Activated CD8-positive, alpha-beta T cell treated with anti-CD3 and anti-CD28 coated beads for 36 hours (primary cell): Measurements from ENCODE around the gene PTPN7. TPM values are rescaled to one million over a fixed set of nuclear protein-coding genes. Genes with fewer than 3 reads are reported as not detected.

Experiments used
- ATAC-seq: fragments of 200-7000 bp; cut with Tn5 transposase; one replicate; pipeline ENCODE4 v1.10.0; 2021; ENCODE audit warnings: mild to moderate bottlenecking, moderate library complexity
- CTCF ChIA-PET: fragments of 350-600 bp; sonication (Branson Sonifier 250); formaldehyde crosslinking; loops from one replicate; lab custom pipeline; 2021; ENCODE audit warnings: antibody characterized with exemption; lab: Charles Lee
- POLR2A ChIA-PET: fragments of 350-600 bp; sonication (Branson Sonifier 250); formaldehyde crosslinking; loops from one replicate; lab custom pipeline; 2021; ENCODE audit warnings: antibody characterized with exemption; lab: Charles Lee
- DNase-seq: peaks from one replicate; pipeline ENCODE4 v3.0.0-alpha.2; 2020
- H3K27ac Mint-ChIP-seq: one replicate; pipeline ENCODE4 v1.8.0; 2021; ENCODE audit warnings: mild to moderate bottlenecking, mixed read lengths
- H3K27me3 Mint-ChIP-seq: one replicate; pipeline ENCODE4 v1.8.0; 2021; ENCODE audit warnings: mixed read lengths
- H3K36me3 Mint-ChIP-seq: one replicate; pipeline ENCODE4 v1.8.0; 2021; ENCODE audit warnings: low read depth, mixed read lengths
- H3K4me1 Mint-ChIP-seq: one replicate; pipeline ENCODE4 v1.8.0; 2021; ENCODE audit warnings: low read depth, mixed read lengths
- H3K4me3 Mint-ChIP-seq: one replicate; pipeline ENCODE4 v1.8.0; 2021; ENCODE audit warnings: mild to moderate bottlenecking, moderate library complexity, mixed read lengths
- H3K9me3 Mint-ChIP-seq: one replicate; pipeline ENCODE4 v1.8.0; 2021; ENCODE audit warnings: mixed read lengths
- intact Hi-C: fragments of 100-400 bp; cut with micrococcal nuclease; formaldehyde crosslinking; loops from one replicate; pipeline ENCODE4 v1.10.0; 2022
- total RNA-seq, 2 experiments: library from RNA; stranded (reverse); gene quantifications; one replicate each; pipeline ENCODE4 v1.2.3, GENCODE V29; 2021
- TF ChIP-seq, protein P1 (sequence below): fragments of 200-600 bp; IDR thresholded peaks from one replicate; pipeline ENCODE4 v1.8.0; 2022; ENCODE audit warnings: antibody characterized with exemption, mild to moderate bottlenecking

PTPN7 gene
- total RNA-seq, 2 experiments from 2014 or later: 195 to 200 TPM

DNA sequence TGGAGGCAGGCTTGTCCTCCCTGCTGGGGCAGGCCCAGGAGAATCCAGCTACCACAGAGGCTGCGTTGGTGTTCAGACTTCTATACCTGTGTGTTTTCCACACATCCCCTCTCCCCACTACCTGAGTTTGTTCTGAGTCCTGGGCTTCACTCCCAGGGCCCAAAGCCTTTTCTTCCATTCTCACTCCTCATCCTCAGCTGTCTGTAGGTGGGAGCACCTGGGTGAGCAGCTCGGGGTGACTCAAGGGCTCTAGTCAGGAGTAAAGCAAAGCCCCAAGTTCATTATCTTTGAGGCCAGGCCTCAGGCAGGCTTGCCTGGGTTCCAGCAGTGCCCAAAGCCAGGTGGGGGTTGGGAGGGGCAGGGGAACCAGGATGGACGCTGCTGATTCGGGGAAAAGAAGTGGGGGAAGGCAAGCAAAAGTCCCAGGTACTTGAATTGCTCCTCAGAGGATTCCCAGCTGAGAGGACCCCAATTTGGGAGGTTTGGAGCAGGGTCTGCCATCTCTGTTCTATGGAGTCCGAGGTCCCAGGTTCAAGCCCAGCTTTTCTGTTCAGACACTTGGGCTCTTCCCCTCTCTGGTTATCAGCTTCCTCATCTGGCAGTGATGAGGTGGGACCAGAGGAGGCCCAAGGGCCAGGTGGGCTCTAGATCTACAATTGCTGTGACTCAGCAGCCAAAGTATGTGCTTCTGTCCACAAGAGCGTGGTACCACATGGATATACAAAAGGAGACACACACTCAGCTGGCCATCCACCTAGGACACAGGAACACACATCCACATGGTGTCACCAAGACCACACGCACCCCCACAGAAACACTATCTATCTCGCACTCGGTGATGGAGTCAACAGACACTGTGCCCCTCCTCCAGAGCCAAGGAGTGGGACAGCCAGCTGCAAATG is 5.8 kb upstream of the PTPN7 start:
- CTCF ChIA-PET: interaction anchor here (1.0 to 2.6 kb wide), 7 partner anchors 10 to 27 kb away, joined by 3 to 16 read pairs (median 7); partner anchors contain the start of gene LGR6
- POLR2A ChIA-PET: interaction anchor here (0.6 to 13.6 kb wide), 5 partner anchors 9 to 617 kb away, joined by 3 to 124 read pairs (median 6); partner anchors contain the start of gene ARL8A
- no peaks in the 10 kb centered on the region for H3K36me3 Mint-ChIP-seq
- H3K27ac Mint-ChIP-seq: peak overlapping the region; percentile 95
- TF ChIP-seq, protein P1, sequence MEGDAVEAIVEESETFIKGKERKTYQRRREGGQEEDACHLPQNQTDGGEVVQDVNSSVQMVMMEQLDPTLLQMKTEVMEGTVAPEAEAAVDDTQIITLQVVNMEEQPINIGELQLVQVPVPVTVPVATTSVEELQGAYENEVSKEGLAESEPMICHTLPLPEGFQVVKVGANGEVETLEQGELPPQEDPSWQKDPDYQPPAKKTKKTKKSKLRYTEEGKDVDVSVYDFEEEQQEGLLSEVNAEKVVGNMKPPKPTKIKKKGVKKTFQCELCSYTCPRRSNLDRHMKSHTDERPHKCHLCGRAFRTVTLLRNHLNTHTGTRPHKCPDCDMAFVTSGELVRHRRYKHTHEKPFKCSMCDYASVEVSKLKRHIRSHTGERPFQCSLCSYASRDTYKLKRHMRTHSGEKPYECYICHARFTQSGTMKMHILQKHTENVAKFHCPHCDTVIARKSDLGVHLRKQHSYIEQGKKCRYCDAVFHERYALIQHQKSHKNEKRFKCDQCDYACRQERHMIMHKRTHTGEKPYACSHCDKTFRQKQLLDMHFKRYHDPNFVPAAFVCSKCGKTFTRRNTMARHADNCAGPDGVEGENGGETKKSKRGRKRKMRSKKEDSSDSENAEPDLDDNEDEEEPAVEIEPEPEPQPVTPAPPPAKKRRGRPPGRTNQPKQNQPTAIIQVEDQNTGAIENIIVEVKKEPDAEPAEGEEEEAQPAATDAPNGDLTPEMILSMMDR: no peak
- H3K4me1 Mint-ChIP-seq: peaks cover 51% of the 10 kb centered on the region
- no peaks in the 10 kb centered on the region for H3K9me3 Mint-ChIP-seq
- no peak for ATAC-seq
- intact Hi-C loops: loop anchor here (2.0 kb wide), 1 partner anchor 19 kb away; no protein-coding TSS in a partner anchor
- H3K27me3 Mint-ChIP-seq: no peaks in the 10 kb centered on the region
- DNase-seq: no peak
- H3K4me3 Mint-ChIP-seq: peak overlapping the region; percentile 95

DNA sequence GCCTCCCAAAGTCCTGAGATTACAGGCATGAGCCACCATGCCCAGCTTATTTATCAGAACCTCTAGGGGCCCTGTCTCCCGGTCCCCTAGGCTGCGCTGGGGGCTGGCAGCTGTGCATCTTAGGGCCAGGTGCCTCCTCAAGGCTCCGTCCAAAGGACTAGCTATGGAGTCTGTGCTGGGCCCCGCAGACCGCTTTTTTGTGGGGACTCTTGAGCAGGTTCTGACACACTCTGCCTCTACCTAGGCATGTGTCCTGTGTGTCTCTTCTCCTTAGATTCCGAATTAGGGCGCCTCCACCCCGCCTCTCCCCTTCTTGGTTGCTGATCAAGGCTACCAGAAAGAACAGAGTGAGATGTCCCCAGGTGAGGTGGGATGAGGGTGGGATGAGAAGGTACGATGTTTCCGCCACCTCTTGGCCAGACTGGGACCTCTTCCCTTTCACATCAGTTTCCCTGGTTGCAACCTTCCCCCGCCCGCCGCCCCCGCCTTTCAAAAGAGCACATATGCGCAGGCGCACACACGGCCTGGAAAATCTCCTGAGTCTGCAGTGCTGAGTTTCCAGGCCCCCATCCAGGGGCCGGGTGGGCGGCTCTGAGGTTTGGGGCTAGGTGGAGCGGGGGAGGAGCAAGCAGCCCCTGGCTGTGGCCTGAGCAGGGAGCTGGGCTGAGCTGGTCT is 5.0 kb upstream of the PTPN7 start:
- intact Hi-C loops: loop anchor here (2.0 kb wide), 1 partner anchor 19 kb away; no protein-coding TSS in a partner anchor
- H3K27ac Mint-ChIP-seq: peak overlapping the region; percentile 95
- CTCF ChIA-PET: interaction anchor here (1.0 to 2.6 kb wide), 9 partner anchors 8 to 30 kb away, joined by 3 to 16 read pairs (median 6); partner anchors contain the start of gene LGR6
- TF ChIP-seq, protein P1: no peak
- peaks cover 53% of the 10 kb centered on the region for H3K4me1 Mint-ChIP-seq
- POLR2A ChIA-PET: interaction anchor here (0.6 to 13.6 kb wide), 6 partner anchors 9 to 616 kb away, joined by 3 to 124 read pairs (median 5); partner anchors contain the start of gene ARL8A
- H3K27me3 Mint-ChIP-seq: no peaks in the 10 kb centered on the region
- DNase-seq (peak; percentile 86), ATAC-seq (peak; percentile 28)
- H3K4me3 Mint-ChIP-seq: peak overlapping the region; percentile 95
- peaks cover under 1% of the 10 kb centered on the region for H3K36me3 Mint-ChIP-seq
- no peaks in the 10 kb centered on the region for H3K9me3 Mint-ChIP-seq

DNA sequence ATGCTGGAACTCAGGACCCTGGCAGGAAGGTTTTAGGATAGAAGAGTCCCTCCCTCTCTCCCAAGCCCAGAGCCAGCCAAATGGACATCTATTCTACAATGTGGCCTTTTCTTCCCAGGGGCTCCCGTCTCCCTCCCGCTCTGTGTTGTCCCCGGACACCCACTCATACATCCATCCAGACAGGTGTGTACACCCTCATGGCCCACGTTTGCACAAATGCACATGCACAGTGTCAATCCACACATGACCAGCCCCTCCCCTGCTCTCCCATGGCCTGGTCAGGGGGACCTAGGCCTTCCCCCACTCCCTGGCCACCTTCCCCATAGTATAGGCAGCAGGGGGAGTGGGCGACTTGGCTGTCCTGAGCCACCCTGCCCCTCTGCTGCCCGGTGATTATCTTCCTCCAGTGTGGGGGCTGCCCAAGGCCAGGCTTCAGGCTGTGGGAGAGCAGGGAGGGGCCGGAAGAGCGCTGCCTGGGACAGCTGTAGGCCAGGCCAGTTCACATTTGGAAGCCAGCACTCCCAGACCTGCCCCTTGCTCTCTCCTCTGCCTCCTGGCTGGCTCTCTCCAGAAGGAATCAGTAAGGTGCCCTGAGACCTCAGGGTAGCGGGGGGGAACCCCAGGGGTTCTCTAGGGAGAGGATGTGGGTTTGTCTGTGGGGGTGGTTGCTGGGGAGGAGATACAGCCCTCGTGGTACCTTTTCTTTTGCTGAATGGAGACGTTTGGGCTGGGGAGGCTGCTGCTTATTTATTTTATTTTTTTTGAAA is 4.1 kb upstream of the PTPN7 start:
- H3K9me3 Mint-ChIP-seq: no peaks in the 10 kb centered on the region
- H3K27me3 Mint-ChIP-seq: no peaks in the 10 kb centered on the region
- ChIA-PET POLR2A (interaction anchor here (0.8 to 13.6 kb wide), 3 partner anchors 8 to 29 kb away, joined by 4 to 124 read pairs (median 6); partner anchors contain the start of gene ARL8A), CTCF (interaction anchor here (1.1 to 2.6 kb wide), 5 partner anchors 9 to 29 kb away, joined by 4 to 16 read pairs (median 10); partner anchors contain the start of gene LGR6)
- H3K27ac Mint-ChIP-seq: peak overlapping the region; percentile 95
- DNase-seq (peak; percentile 89), ATAC-seq (peak; percentile 38)
- intact Hi-C loops: loop anchor here (2.0 kb wide), 1 partner anchor 20 kb away; no protein-coding TSS in a partner anchor
- peaks cover 10% of the 10 kb centered on the region for H3K36me3 Mint-ChIP-seq
- H3K4me1 Mint-ChIP-seq: peaks cover 53% of the 10 kb centered on the region
- TF ChIP-seq, protein P1: no peak
- peak overlapping the region; percentile 95 for H3K4me3 Mint-ChIP-seq
